ENCODE measurements around the gene UMODL1. TPM values are rescaled to one million over a fixed set of nuclear protein-coding genes. Genes with fewer than 3 reads are reported as not detected.

The UMODL1 gene
- total and polyA plus RNA-seq, 10 of the 15 experiments (the other 5 are each of a cell fraction or from before 2014, with no cell fraction given), result 0.01 to 0.11 (median 0.03) TPM; not detected in 5

GRCh38 chr21:42124081-42124480 lies 53.0 kb downstream of the UMODL1 start:
- no peak overlapping the region for H3K4me3 ChIP-seq
- ChIA-PET POLR2A (no interaction called here), CTCF (interaction anchor here (1.3 to 2.0 kb wide), 2 partner anchors 21 to 307 kb away, joined by 5 to 6 read pairs; no protein-coding TSS in a partner anchor), RAD21 (ENCODE audit: unreplicated experiment) (no interaction called here), SMC1A (ENCODE audit: uncharacterized antibody, unreplicated experiment) (no interaction called here)
- H4K20me1 ChIP-seq (ENCODE audit: control insufficient read depth, insufficient read depth), result no peaks in the 10 kb centered on the region
- H3K9me3 ChIP-seq (replicated peaks; ENCODE audit: control insufficient read depth, insufficient read depth, low read length), result no peaks in the 10 kb centered on the region
- FAIRE-seq (no peak), ATAC-seq (no peak), DNase-seq (ENCODE audit: low read depth, low spot score) (no peak)
- H3K9ac ChIP-seq (ENCODE audit: control insufficient read depth, insufficient read depth, low read length), result no peak overlapping the region
- WGBS (ENCODE audit: insufficient coverage, insufficient replicate concordance, low lambda C conversion rate, missing lambda C conversion rate), result 52% methylated on average over 13 of the region's 13 CpGs
- H3K4me1 ChIP-seq (ENCODE audit: control insufficient read depth, insufficient read depth, low read length), result peaks cover 19% of the 10 kb centered on the region
- intact Hi-C loops (cut with micrococcal nuclease; ENCODE audit: unreplicated experiment) (no loop called here), in situ Hi-C loops (cut with MboI) (no loop called here)
- H3K36me3 ChIP-seq (ENCODE audit: control insufficient read depth in 2 of 2, insufficient read depth in 2 of 2, low read length in 1 of 2), result no peaks in the 10 kb centered on the region
- no TSS peak for BruUV-seq (replicated peaks)
- H2AFZ ChIP-seq (ENCODE audit: control insufficient read depth, low read depth, low read length), result no peak overlapping the region
- no peak overlapping the region for H3K27ac ChIP-seq (ENCODE audit: control insufficient read depth, insufficient read depth)
- no peaks in the 10 kb centered on the region for H3K27me3 ChIP-seq (replicated peaks in 1 of 2; ENCODE audit: control insufficient read depth in 2 of 2, insufficient read depth in 2 of 2, low read length in 1 of 2)
- H3K4me2 ChIP-seq (ENCODE audit: control insufficient read depth, insufficient read depth), result no peak overlapping the region
- H3K79me2 ChIP-seq (ENCODE audit: control insufficient read depth, insufficient read depth, low read length), result no peaks in the 10 kb centered on the region
- TF ChIP-seq ZBTB4 (CRISPR knock-in tag; IDR thresholded peaks at IDR 0.05) (no peak), MLLT1 (IDR thresholded peaks at IDR 0.05) (no peak), ZZZ3 (IDR thresholded peaks at IDR 0.05; ENCODE audit: control insufficient read depth, insufficient read length, low read depth) (no peak), BRCA1 (IDR thresholded peaks at IDR 0.05; ENCODE audit: low read depth, low read length) (no peak), YY1 (IDR thresholded peaks at IDR 0.05; ENCODE audit: low read depth, low read length) (no peak), CUX1 (IDR thresholded peaks at IDR 0.05; ENCODE audit: insufficient replicate concordance, low read depth, low read length) (no peak), CEBPZ (IDR thresholded peaks at IDR 0.05; ENCODE audit: low read depth, low read length) (no peak), NFYA (IDR thresholded peaks at IDR 0.05; ENCODE audit: borderline replicate concordance, low read depth, low read length) (no peak), HCFC1 (IDR thresholded peaks at IDR 0.05; ENCODE audit: low read length) (no peak), CREM (IDR thresholded peaks at IDR 0.05; ENCODE audit: low read depth) (no peak), EZH2 (IDR thresholded peaks at IDR 0.05; ENCODE audit: borderline replicate concordance, control insufficient read depth, low read depth, low read length) (no peak)

Measured in GM12878 (cell line).